Neural progenitor cell (in vitro differentiated cells): ENCODE measurements around the gene GLIPR2. TPM values are rescaled to one million over a fixed set of nuclear protein-coding genes. Genes with fewer than 3 reads are reported as not detected.

ENCODE experiments used
- DNase-seq: peaks from one replicate; pipeline ENCODE4 v3.0.0-alpha.2; 2016; ENCODE audit warnings: low spot score
- H2AFZ ChIP-seq: fragments of 200-600 bp; sonication (generic); replicated peaks from 2 replicates; pipeline ENCODE4 v1.6.1; 2016; ENCODE audit warnings: antibody characterized with exemption
- H3F3A ChIP-seq: fragments of 200-600 bp; sonication (generic); 2 replicates; pipeline ENCODE4 v1.6.1; 2016; ENCODE audit warnings: antibody characterized with exemption, low read depth
- H3K27ac ChIP-seq: fragments of 200-600 bp; sonication (generic); 2 replicates; pipeline ENCODE4 v1.5.1; 2016; ENCODE audit warnings: mild to moderate bottlenecking
- H3K27me3 ChIP-seq: fragments of 200-600 bp; sonication (generic); 2 replicates; pipeline ENCODE4 v1.6.1; 2016; ENCODE audit warnings: mild to moderate bottlenecking, moderate library complexity
- H3K36me3 ChIP-seq: fragments of 200-600 bp; sonication (generic); 2 replicates; pipeline ENCODE4 v1.5.1; 2016
- H3K4me1 ChIP-seq: fragments of 200-600 bp; sonication (generic); 2 replicates; pipeline ENCODE4 v1.6.1; 2016; ENCODE audit warnings: mixed run types
- H3K4me2 ChIP-seq: fragments of 200-600 bp; sonication (generic); 2 replicates; pipeline ENCODE4 v1.6.1; 2016
- H3K4me3 ChIP-seq: fragments of 200-600 bp; sonication (generic); 2 replicates; pipeline ENCODE4 v1.5.1; 2016
- H3K79me2 ChIP-seq: fragments of 200-600 bp; sonication (generic); 2 replicates; pipeline ENCODE4 v1.6.1; 2016; ENCODE audit warnings: low read depth
- H3K9ac ChIP-seq: fragments of 200-600 bp; sonication (generic); 2 replicates; pipeline ENCODE4 v1.6.1; 2016
- H3K9me3 ChIP-seq: fragments of 200-600 bp; sonication (generic); 2 replicates; pipeline ENCODE4 v1.5.1; 2016; ENCODE audit warnings: low read depth
- H4K20me1 ChIP-seq: fragments of 200-600 bp; sonication (generic); 2 replicates; pipeline ENCODE4 v1.6.1; 2016; ENCODE audit warnings: low read depth
- H3K27ac Mint-ChIP-seq: 3 replicates; pipeline ENCODE4 v1.8.0; 2021; ENCODE audit warnings: mixed read lengths
- H3K27me3 Mint-ChIP-seq: 2 replicates; pipeline ENCODE4 v1.8.0; 2022; ENCODE audit warnings: low read depth, mild to moderate bottlenecking, inconsistent platforms, moderate library complexity, mixed read lengths; ENCODE audit not compliant: insufficient read depth
- H3K36me3 Mint-ChIP-seq: 3 replicates; pipeline ENCODE4 v1.8.0; 2021; ENCODE audit warnings: mixed read lengths
- H3K4me1 Mint-ChIP-seq: 3 replicates; pipeline ENCODE4 v1.8.0; 2021; ENCODE audit warnings: mixed read lengths
- H3K4me3 Mint-ChIP-seq: 3 replicates; pipeline ENCODE4 v1.8.0; 2021; ENCODE audit warnings: mild to moderate bottlenecking, moderate library complexity, mixed read lengths
- H3K9me3 Mint-ChIP-seq: 3 replicates; pipeline ENCODE4 v1.8.0; 2020; ENCODE audit warnings: mixed read lengths
- EZH2 ChIP-seq: fragments of 200-600 bp; sonication (generic); IDR thresholded peaks from 2 replicates; pipeline ENCODE4 v1.6.1; 2017; ENCODE audit warnings: antibody characterized with exemption, mild to moderate bottlenecking, moderate library complexity
- EZH2phosphoT487 ChIP-seq: fragments of 200-600 bp; sonication (generic); IDR thresholded peaks from 2 replicates; pipeline ENCODE4 v1.6.1; 2017; ENCODE audit warnings: antibody characterized with exemption
- total RNA-seq: library from RNA; depleted of rRNA; stranded (reverse); fragments of >200 nt; gene quantifications from 2 replicates; pipeline ENCODE4 v1.2.3, GENCODE V29; 2015; ENCODE audit warnings: low replicate concordance
- TF ChIP-seq, protein P1 (sequence below): fragments of 200-600 bp; sonication (generic); IDR thresholded peaks from 2 replicates; pipeline ENCODE4 v1.5.1; 2017; ENCODE audit warnings: antibody characterized with exemption, mild to moderate bottlenecking

GLIPR2 gene
- total RNA-seq, 1 donor from 2014 or later, result 12.4 TPM

DNA sequence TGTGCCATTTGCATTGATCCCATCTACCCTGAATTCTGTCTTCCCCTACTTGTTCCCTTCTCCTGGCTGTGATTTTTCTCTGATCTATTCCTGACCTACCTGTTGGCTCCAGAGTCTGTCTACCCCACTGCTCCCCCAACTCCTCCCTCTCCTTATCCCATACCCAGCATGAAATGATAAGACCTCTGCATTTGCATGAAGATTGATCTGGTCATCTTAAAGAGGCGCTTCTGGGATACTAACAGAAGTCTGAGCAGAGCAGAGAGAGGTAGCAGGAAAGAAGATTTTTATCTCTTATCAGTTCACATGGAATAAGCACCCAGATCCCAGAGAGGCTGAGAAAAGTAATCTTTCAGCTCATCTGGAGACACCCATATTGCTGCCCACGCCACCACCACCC is 18.3 kb upstream of the GLIPR2 start:
- no peaks in the 10 kb centered on the region for H3K79me2 ChIP-seq
- no peak for DNase-seq
- no peak overlapping the region for H3K27ac Mint-ChIP-seq
- no peak overlapping the region for H3K4me3 ChIP-seq
- no peaks in the 10 kb centered on the region for H3K4me1 Mint-ChIP-seq
- no peaks in the 10 kb centered on the region for H3K9me3 Mint-ChIP-seq
- TF ChIP-seq, protein P1, sequence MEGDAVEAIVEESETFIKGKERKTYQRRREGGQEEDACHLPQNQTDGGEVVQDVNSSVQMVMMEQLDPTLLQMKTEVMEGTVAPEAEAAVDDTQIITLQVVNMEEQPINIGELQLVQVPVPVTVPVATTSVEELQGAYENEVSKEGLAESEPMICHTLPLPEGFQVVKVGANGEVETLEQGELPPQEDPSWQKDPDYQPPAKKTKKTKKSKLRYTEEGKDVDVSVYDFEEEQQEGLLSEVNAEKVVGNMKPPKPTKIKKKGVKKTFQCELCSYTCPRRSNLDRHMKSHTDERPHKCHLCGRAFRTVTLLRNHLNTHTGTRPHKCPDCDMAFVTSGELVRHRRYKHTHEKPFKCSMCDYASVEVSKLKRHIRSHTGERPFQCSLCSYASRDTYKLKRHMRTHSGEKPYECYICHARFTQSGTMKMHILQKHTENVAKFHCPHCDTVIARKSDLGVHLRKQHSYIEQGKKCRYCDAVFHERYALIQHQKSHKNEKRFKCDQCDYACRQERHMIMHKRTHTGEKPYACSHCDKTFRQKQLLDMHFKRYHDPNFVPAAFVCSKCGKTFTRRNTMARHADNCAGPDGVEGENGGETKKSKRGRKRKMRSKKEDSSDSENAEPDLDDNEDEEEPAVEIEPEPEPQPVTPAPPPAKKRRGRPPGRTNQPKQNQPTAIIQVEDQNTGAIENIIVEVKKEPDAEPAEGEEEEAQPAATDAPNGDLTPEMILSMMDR, result no peak
- TF ChIP-seq EZH2phosphoT487, result no peak
- TF ChIP-seq EZH2, result no peak
- H3K27me3 Mint-ChIP-seq, result no peaks in the 10 kb centered on the region
- no peak overlapping the region for H2AFZ ChIP-seq
- H3K27ac ChIP-seq, result no peak overlapping the region
- no peaks in the 10 kb centered on the region for H3K9me3 ChIP-seq
- H3K4me3 Mint-ChIP-seq, result no peak overlapping the region
- peaks cover 19% of the 10 kb centered on the region for H3K36me3 Mint-ChIP-seq
- no peak overlapping the region for H3K4me2 ChIP-seq
- H3F3A ChIP-seq, result no peaks in the 10 kb centered on the region
- H3K4me1 ChIP-seq, result no peaks in the 10 kb centered on the region
- H3K36me3 ChIP-seq, result no peaks in the 10 kb centered on the region
- H4K20me1 ChIP-seq, result no peaks in the 10 kb centered on the region
- H3K9ac ChIP-seq, result no peak overlapping the region
- no peaks in the 10 kb centered on the region for H3K27me3 ChIP-seq

DNA sequence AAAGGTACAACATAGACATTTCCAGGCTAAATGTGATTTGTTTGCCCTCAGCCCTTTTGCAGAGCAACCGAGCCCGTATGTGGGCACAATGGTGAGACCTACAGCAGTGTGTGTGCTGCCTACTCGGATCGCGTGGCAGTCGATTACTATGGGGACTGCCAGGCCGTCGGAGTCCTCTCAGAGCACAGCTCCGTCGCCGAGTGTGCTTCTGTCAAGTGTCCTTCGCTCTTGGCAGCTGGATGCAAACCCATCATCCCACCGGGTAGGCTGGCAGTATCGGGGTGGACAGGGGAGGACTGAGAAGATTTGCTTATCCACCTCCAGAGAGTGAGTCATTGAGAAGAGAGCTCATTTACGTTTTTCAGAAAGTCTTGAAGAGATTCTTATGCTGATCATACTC is 17.8 kb upstream of the GLIPR2 start:
- no peaks in the 10 kb centered on the region for H3K27me3 ChIP-seq
- no peak overlapping the region for H3K4me2 ChIP-seq
- H3K4me3 Mint-ChIP-seq, result no peak overlapping the region
- H3K79me2 ChIP-seq, result no peaks in the 10 kb centered on the region
- no peak overlapping the region for H3K27ac Mint-ChIP-seq
- H4K20me1 ChIP-seq, result no peaks in the 10 kb centered on the region
- H3K4me1 Mint-ChIP-seq, result no peaks in the 10 kb centered on the region
- H3K36me3 Mint-ChIP-seq, result peaks cover 19% of the 10 kb centered on the region
- no peak overlapping the region for H3K9ac ChIP-seq
- TF ChIP-seq, protein P1, result no peak
- TF ChIP-seq EZH2 (no peak), EZH2phosphoT487 (no peak)
- no peaks in the 10 kb centered on the region for H3F3A ChIP-seq
- no peaks in the 10 kb centered on the region for H3K27me3 Mint-ChIP-seq
- H2AFZ ChIP-seq, result no peak overlapping the region
- no peak overlapping the region for H3K4me3 ChIP-seq
- no peaks in the 10 kb centered on the region for H3K36me3 ChIP-seq
- no peaks in the 10 kb centered on the region for H3K9me3 Mint-ChIP-seq
- no peaks in the 10 kb centered on the region for H3K9me3 ChIP-seq
- H3K4me1 ChIP-seq, result no peaks in the 10 kb centered on the region
- no peak overlapping the region for H3K27ac ChIP-seq
- no peak for DNase-seq

DNA sequence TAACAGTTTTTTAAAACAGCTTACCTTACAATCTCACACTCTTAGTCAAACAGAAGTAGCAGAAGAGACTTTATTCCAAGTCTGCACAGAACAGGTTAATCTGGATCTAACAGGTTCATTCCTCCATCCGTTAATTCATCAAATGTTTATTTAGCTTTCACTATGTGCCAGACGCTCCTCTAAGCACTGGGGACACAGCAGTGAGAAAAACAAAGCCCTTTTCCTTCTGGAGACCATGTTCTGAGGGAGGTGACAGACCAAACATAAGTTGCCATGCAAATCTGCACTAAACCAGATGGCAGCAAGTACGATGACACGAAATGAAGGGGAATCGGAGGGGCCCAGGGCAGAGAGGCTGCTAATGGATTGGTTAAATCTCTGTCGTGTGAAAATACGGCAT is 17.1 kb upstream of the GLIPR2 start:
- TF ChIP-seq EZH2 (no peak), EZH2phosphoT487 (no peak)
- TF ChIP-seq, protein P1, result no peak
- no peaks in the 10 kb centered on the region for H3K27me3 Mint-ChIP-seq
- H3K9ac ChIP-seq, result no peak overlapping the region

More for the DNA sequence above, 17.1 kb upstream of the GLIPR2 start:
- Histone ChIP-seq H3K4me3 (no peak overlapping the region), H3K27me3 (no peaks in the 10 kb centered on the region), H3K36me3 (no peaks in the 10 kb centered on the region), H3K4me1 (no peaks in the 10 kb centered on the region), H3K79me2 (no peaks in the 10 kb centered on the region), H3K9me3 (no peaks in the 10 kb centered on the region), H4K20me1 (no peaks in the 10 kb centered on the region), H3F3A (no peaks in the 10 kb centered on the region), H3K27ac (no peak overlapping the region), H2AFZ (no peak overlapping the region), H3K4me2 (no peak overlapping the region)
- Mint-ChIP-seq H3K27ac (no peak overlapping the region), H3K4me1 (no peaks in the 10 kb centered on the region), H3K4me3 (no peak overlapping the region), H3K9me3 (no peaks in the 10 kb centered on the region), H3K36me3 (peaks cover 19% of the 10 kb centered on the region)
- DNase-seq, result no peak
